ENCODE results near the gene RPS6KA4.

Gene RPS6KA4

GRCh38 chr11:64344787-64345186, 14.2 kb upstream of the RPS6KA4 start:
- DNase-seq = no peak

DNA sequence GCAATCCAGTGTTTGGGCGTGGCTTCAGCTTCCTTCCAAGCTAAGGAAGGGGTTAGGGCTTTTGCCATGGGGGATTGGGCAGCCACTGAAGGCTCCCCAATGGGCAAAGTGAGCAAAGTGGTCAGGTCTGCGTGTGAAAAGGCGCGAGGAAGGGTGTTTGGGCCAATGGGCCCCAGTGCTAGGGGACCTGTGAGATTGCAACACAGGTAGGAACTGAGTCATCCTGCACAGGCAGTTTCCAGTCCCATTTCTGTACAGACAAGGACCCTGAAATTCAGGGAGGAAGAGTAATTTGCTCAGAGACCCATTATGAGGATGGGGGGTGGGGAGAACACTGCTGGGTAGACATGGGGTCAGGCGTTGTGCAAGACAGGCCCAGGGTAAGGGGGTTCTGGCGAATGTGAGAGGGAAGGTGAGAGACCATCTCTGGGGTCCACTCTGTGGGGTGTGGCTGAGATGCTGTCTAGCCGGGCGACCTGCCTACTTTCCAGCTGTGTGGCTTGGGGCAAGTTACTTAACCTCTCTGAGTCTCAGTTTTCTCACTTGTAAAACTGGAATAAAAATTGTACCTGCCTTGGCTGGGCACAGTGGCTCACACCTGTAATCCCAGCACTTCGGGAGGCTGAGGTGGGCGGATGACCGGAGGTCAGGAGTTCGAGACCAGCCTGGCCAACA, 11.6 kb upstream of the RPS6KA4 start:
- DNase-seq = no peak

- peak in 6 of 56 donors; percentile 11 to 56 (median 35) for DNase-seq
Measured at GRCh38 chr11:64348383-64349024, 10.5 kb upstream of the RPS6KA4 start.

- no peak for DNase-seq
Measured at GRCh38 chr11:64349025-64349387, 10.0 kb upstream of the RPS6KA4 start.

DNA sequence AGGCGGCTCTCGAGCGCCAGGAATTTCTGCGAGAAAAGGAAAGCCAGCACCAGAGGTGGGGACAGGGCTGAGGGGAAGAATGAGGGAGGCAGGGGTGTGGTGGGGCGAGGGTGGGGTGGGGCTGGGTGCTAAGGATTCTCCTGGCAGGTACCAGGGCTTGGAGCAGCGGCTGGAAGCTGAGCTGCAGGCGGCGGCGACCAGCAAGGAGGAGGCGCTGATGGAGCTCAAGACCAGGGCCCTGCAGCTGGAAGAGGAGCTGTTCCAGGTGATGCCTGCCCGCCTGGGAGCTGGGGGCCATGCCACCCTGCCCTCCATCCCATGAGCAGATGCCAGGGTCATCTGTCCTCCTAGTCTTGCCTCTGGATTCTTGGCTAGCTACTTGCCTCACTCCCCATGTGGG, 9.6 kb upstream of the RPS6KA4 start:
- DNase-seq = no peak

DNA sequence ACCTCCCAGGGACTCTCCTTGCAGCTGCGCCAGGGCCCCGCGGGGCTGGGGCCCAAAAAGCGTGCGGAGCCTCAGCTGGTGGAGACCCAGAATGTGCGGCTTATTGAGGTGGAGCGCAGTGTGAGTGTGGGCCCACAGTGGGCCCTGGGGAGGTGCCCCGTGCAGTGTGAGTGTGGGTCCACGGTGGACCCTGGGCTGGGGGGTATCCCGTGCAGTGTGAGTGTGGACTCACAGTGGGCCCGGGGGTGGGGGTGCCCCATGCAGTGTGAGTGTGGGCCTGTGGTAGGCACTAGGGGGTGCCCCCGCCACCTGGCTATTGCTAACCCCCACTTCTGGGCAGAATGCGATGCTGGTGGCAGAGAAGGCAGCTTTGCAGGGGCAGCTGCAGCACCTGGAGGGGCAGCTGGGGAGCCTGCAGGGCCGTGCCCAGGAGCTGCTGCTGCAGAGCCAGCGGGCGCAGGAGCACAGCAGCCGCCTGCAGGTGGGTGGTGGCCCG, 7.8 kb upstream of the RPS6KA4 start:
- no peak for DNase-seq

GRCh38 chr11:64352099-64352994, 6.6 kb upstream of the RPS6KA4 start:
- no peak for DNase-seq

GRCh38 chr11:64352995-64353714, 5.8 kb upstream of the RPS6KA4 start:
- no peak for DNase-seq

DNA sequence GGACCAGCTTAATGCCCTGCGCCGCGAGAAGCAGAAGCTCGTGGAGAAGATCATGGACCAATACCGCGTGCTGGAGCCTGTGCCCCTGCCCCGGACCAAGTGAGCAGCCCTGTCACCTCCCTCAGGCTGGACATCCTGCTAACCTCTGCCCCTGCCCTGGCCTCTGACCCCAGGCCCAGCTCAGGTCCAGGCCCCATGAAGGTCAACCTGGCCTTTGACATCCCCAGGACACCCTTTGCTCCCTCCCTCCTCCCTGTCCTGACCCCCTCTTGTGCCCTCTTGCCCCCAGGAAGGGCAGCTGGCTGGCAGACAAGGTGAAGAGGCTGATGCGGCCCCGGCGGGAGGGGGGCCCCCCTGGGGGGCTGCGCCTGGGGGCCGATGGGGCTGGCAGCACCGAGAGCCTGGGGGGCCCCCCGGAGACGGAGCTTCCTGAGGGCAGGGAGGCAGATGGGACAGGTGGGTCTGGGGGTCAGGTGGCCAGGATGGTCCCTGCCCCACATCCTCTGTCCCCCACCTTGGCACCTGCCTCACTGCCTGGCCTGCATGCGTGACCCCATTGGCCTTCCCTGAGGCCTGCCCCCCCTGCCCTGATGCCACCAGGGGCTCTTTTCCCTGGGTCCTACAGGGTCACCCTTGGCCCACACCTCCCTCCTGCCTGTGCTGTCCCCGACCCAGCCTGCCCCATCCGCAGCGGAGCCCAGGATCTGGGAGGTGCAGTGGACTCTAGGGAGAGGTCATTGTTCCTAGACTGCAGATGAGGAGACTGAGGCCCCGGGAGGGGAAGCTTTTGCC, 5.1 kb upstream of the RPS6KA4 start:
- no peak for DNase-seq

DNA sequence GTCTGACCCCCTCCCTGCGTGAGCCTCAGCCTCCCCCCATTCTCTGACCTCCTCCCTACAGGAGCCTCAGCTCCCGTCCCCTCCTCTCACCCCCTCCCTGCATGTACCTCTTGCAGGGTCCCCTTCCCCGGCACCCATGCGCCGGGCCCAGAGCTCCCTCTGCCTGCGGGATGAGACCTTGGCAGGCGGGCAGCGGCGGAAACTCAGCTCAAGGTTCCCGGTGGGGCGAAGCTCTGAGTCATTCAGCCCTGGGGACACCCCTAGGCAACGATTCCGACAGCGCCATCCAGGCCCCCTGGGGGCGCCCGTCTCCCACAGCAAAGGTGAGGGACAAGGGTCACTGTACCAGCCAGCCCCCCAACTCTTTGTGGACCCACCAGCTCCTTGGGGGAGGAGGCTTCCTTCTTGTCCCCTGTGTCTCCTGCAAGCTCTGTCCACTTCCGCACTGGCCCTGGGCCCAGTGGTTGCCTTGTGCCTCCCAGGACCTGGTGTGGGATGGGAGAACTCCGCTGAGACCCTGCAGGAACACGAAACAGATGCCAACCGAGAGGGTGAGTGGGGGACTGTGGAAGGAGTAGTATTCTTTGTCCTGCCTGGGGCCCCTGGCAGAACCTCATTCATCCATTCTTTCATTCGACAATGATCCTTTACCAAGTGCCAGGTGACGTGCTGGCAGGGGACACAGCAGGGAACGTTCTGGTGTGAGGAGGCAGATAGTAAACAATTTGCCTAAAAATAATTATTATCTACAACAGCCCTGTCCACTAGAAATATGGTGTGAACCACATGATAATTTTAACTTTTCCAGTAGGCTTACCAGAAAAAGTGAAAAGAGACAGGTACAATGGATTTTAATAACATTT, 3.7 kb upstream of the RPS6KA4 start:
- peak in 46 of 56 donors; percentile 13 to 76 (median 54) for DNase-seq

DNA sequence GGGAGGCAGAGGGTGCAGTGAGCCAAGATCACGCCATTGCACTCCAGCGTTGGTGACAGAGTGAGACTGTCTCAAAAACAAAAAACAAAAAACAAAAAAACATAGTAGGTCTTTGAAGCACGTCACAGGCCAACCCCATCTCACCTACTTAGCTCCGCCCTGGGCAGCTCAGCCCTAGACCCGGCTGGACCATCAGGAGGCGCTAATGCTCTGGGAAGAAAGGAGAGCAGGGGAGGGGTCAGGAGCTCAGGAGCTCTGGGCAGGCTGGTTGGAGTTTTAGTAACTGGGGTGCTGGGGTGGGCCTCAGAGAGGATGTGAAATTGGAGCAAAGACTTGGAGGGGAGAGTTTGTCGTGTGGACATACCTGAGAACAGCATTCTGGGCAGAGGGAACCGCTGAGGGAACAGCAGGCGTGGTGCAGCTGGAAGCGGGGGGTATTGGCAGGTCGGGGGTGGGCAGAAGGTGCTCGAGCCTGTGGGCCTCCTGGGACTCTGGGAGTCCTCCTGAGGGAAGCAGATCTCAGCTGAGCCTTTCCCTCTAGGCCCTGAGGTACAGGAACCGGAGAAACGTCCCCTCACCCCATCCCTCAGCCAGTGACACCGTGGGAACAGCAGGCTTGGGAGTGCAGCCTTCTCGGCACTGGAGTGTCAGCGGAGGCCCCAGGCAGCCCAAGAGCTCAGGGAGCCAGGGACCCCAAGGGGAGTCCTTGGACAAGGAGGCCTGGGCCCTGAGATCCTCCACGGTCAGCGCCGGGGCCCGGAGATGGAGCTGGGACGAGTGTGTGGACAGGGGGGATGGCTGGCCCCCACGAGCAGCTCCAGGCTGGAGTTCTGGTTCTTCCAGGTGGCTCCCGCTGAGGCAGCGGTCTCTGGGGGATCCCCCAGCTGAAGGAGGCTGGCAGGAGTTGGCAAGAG, 2.2 kb upstream of the RPS6KA4 start:
- no peak for DNase-seq

DNA sequence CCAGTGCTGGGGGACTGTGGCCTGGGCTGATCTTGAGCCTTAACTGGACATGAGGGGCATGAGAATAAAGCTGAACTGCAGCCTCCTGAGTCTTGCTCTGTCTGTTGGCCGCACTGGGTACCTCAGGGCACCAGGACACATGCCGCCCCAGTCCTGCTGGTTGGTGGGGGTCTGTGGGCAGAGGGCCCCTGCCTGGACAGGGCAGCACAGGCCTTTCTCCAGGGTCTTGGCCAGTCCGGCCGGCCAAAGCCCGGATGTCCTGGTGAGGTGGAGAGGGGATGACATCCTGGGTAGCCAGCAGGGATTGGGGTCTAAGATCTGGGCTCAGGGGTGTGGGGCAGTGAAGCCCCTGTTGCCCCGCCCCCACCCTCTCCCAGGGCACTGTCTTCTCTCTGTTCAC, 1.5 kb upstream of the RPS6KA4 start:
- DNase-seq = no peak

DNA sequence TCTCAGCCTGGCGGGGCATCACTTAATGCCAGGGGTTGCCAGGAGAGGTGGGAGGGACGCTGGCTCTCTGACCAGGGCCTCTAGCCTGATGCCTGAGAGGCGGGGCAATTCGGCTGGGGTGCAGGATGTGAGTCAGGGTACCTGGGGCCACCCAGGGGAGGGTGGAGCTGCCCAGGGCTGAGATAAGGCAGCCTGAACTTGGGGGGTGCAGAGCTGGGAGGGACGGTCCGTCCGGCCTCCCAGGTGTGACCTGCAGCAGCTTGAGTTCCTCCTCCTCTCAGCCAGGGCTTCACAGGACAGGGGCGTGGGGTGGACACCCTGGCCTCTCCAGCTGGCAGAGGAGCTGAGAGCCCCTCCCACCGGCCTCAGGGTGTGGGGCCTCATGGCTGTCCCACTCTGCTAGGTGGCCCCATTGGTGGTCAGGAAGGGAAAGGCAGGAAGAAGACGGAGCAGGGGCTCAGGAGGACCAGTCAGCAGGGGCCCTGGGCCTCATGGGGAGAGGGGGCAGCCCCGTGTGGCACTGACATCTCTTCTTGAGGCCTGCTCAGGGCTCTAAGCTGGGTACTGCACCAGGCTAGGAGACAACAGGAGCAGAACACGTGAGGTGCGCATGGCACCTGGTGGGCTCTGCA, 942 bp upstream of the RPS6KA4 start:
- peak in 1 of 56 donors; percentile 14 for DNase-seq

- DNase-seq = peak in 1 of 56 donors; percentile 55
Measured at GRCh38 chr11:64358536-64358906, 441 bp upstream of the RPS6KA4 start.

DNA sequence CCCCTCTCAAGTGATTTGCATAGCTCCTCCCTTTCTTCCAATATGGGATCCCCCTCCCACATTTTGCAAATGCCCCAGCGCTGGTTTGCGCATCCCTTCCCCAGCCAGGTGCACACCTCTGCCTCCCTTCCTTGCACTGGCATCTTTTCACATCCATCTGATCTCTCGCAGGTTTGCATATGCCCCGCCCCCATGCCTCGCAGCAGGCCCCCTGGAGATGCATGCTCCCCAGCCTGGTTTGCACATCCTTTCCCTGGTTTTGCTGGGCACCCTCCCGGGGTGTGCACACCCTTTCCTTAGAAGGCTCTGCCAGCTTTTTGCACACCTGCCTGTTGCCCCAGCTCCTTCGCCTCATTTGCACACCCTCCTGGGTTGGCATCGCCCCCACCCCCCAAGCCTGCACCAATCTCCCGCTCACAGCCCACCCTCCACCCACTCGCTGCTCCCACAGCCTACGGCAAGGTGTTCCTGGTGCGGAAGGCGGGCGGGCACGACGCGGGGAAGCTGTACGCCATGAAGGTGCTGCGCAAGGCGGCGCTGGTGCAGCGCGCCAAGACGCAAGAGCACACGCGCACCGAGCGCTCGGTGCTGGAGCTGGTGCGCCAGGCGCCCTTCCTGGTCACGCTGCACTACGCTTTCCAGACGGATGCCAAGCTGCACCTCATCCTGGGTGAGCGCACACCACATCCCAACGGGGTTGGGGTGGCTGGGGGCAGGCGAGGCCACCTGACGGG, 917 bp downstream of the RPS6KA4 start:
- peak in 14 of 56 donors; percentile 20 to 63 (median 37) for DNase-seq

- no peak for DNase-seq
Measured at GRCh38 chr11:64360448-64360921, 1.5 kb downstream of the RPS6KA4 start.

GRCh38 chr11:64361659-64362058, 2.7 kb downstream of the RPS6KA4 start:
- no peak for DNase-seq

All from amygdala (tissue), 56 donors.